ENCODE results near the gene ADA.
"Not testable (repeated sequence)": the region's sequence is repeated elsewhere in the genome, so short reads cannot be mapped to it uniquely, and the experiment has no call there.

ADA gene

DNA sequence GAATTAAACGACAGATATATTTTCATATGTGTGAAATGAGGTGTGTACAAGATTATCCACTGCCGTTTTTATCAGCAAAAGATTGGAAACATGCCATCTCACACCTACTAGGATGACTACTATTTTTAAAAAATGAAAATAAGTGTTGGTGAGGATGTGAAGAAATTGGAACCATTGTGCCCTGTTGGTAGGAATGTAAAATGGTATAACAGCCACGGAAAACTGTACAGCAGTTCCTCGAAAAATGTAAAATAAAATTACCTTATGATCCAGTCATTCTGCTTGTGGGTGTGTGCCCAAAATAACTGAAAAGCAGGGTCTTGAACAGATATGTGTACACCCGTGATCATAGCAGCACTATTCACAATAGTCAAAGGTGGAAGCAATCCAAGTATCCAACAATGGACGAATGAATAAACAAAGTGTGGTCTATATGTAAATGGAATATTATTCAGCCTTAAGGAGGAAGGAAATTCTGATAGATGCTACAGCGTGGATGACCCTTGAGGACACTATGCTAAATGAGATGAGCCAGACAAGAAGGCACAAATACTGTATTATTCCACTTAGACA is 36.6 kb upstream of the ADA start:
- no peak overlapping the region for H3K27ac Mint-ChIP-seq
- DNase-seq = no peak
- CTCF ChIA-PET = no interaction called here
- H3K9me3 Mint-ChIP-seq = peaks cover 3% of the 10 kb centered on the region
- H3K27me3 Mint-ChIP-seq = peaks cover 9% of the 10 kb centered on the region
- H3K4me1 Mint-ChIP-seq = peaks cover 16% of the 10 kb centered on the region
- no peaks in the 10 kb centered on the region for H3K36me3 Mint-ChIP-seq
- H3K4me3 Mint-ChIP-seq = no peak overlapping the region

DNA sequence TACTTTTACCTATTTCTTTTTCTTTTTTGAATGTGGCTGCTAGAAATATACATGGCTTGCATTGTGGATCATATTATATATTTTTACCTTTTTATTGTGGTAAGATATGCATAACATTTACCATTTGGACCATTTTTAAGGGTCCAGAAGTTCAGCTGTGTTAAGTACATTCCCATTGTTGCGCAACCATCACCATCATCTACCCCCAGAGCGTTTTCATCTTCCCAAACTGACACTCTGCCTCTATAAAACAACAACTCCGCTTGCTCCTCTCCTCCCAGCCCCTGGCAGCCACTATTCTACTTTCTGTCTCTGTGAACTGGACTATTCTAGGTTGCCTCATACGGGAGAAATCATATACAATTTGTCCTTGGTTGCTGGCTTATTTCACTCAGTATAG is 35.4 kb upstream of the ADA start:
- Mint-ChIP-seq H3K4me3 (no peak overlapping the region), H3K9me3 (no peaks in the 10 kb centered on the region), H3K36me3 (no peaks in the 10 kb centered on the region), H3K4me1 (peaks cover 16% of the 10 kb centered on the region), H3K27me3 (peaks cover 8% of the 10 kb centered on the region), H3K27ac (no peak overlapping the region)
- CTCF ChIA-PET = interaction anchor here (1.7 to 5.4 kb wide), 2 partner anchors 43 to 45 kb away, joined by 10 to 98 read pairs; no protein-coding TSS in a partner anchor
- no peak for DNase-seq

GRCh38 chr20:44684047-44684967 is 32.8 kb upstream of the ADA start:
- no peak overlapping the region for H3K4me3 Mint-ChIP-seq
- CTCF ChIA-PET = interaction anchor here (0.7 to 5.4 kb wide), 28 partner anchors 11 to 301 kb away, joined by 3 to 98 read pairs (median 5); partner anchors contain the start of gene ADA
- H3K27me3 Mint-ChIP-seq = peaks cover 3% of the 10 kb centered on the region
- no peaks in the 10 kb centered on the region for H3K9me3 Mint-ChIP-seq
- DNase-seq = no peak
- H3K27ac Mint-ChIP-seq = no peak overlapping the region
- H3K4me1 Mint-ChIP-seq = peaks cover 11% of the 10 kb centered on the region
- H3K36me3 Mint-ChIP-seq = no peaks in the 10 kb centered on the region

DNA sequence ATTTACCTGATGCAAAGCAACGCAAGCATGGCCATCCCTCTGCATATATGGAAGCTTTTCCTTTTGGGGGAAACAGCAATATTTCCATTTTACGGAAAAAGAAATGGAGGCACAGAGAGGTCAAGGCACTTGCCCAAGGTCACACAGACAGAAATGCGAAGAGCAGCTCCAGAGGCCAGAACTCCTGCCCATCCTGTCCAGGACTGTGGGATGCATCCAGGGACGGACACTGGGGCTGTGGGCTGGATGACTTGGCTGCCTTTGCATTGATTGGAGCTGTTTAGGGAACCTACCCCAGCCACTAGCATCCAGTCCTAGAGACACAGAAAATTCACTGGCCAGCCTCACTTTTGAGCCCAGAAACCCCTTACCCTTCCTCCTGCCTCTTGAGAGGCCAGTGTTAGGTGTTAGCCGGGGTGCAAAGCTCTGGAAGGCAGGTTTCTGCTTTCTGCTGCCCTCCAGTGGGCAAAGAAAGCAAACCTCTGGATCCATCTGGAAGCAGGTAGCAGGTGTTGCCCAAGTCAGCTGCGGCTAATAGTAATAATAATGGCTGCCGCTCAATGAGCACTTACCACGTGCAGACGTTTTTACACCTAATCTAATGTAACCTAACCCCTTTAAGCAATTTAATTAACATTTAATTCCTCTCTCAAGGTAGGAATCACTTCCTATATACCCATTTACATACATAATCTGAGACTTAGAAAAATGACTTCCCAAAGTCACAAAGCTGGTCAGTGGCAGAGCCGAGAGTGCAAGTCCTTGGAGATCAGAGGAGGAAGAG is 32.0 kb upstream of the ADA start:
- DNase-seq = peak; percentile 67
- CTCF ChIA-PET = interaction anchor here (0.6 to 5.4 kb wide), 23 partner anchors 8 to 294 kb away, joined by 3 to 98 read pairs (median 5); partner anchors contain the start of gene ADA
- no peak overlapping the region for H3K4me3 Mint-ChIP-seq
- peaks cover 3% of the 10 kb centered on the region for H3K27me3 Mint-ChIP-seq
- peaks cover 11% of the 10 kb centered on the region for H3K4me1 Mint-ChIP-seq
- H3K27ac Mint-ChIP-seq = no peak overlapping the region
- no peaks in the 10 kb centered on the region for H3K9me3 Mint-ChIP-seq
- H3K36me3 Mint-ChIP-seq = no peaks in the 10 kb centered on the region

GRCh38 chr20:44681796-44682566 is 30.5 kb upstream of the ADA start:
- no peaks in the 10 kb centered on the region for H3K36me3 Mint-ChIP-seq
- H3K4me3 Mint-ChIP-seq = no peak overlapping the region
- H3K9me3 Mint-ChIP-seq = no peaks in the 10 kb centered on the region
- H3K4me1 Mint-ChIP-seq = peaks cover 11% of the 10 kb centered on the region
- no peak for DNase-seq
- H3K27me3 Mint-ChIP-seq = peaks cover 2% of the 10 kb centered on the region
- CTCF ChIA-PET = interaction anchor here (0.9 to 5.4 kb wide), 8 partner anchors 9 to 463 kb away, joined by 3 to 98 read pairs (median 20); partner anchors contain the start of gene ADA
- no peak overlapping the region for H3K27ac Mint-ChIP-seq

- Mint-ChIP-seq H3K4me3 (no peak overlapping the region), H3K27ac (no peak overlapping the region), H3K9me3 (no peaks in the 10 kb centered on the region), H3K27me3 (no peaks in the 10 kb centered on the region), H3K4me1 (peaks cover 5% of the 10 kb centered on the region), H3K36me3 (no peaks in the 10 kb centered on the region)
- CTCF ChIA-PET = no interaction called here
- no peak for DNase-seq
Measured at GRCh38 chr20:44678990-44679611, 27.6 kb upstream of the ADA start.

GRCh38 chr20:44678242-44678641 is 26.7 kb upstream of the ADA start:
- no peaks in the 10 kb centered on the region for H3K4me1 Mint-ChIP-seq
- CTCF ChIA-PET = no interaction called here
- no peak overlapping the region for H3K4me3 Mint-ChIP-seq
- no peaks in the 10 kb centered on the region for H3K36me3 Mint-ChIP-seq
- DNase-seq = no peak
- no peak overlapping the region for H3K27ac Mint-ChIP-seq
- no peaks in the 10 kb centered on the region for H3K9me3 Mint-ChIP-seq
- H3K27me3 Mint-ChIP-seq = no peaks in the 10 kb centered on the region

DNA sequence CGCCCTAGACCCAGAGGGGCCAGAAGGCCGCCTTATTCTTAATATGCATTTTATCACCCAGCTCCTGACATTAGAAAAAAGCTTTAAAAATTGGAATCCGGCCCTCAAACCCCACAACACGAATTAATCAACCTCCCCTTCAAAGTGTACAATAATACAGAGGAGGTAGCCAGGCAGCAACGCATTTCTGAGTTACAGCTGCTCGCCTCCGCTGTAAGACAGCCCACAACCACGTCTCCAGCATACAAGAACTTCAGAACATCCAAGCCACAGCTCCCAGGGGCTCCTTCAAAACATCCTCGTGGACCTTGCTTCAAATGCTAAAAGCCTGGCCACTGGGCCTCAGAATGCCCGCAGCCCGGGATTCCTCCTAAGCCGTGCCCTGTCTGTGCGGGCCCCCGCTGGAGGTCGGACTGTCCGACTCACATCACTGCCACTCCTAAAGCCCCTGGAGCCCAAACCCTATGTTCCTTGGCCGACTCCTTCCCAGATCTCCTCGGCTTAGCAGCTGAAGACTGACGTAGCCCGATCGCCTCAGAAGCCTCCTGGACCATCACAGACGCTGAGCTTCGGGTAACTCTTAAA is 20.9 kb upstream of the ADA start:
- not testable (repeated sequence) for H3K9me3 Mint-ChIP-seq, H3K36me3 Mint-ChIP-seq, DNase-seq, H3K27ac Mint-ChIP-seq, H3K4me1 Mint-ChIP-seq, H3K27me3 Mint-ChIP-seq
- peak overlapping the region; percentile 74 for H3K4me3 Mint-ChIP-seq
- CTCF ChIA-PET = interaction anchor here (1.2 to 3.4 kb wide), 7 partner anchors 10 to 76 kb away, joined by 3 to 17 read pairs (median 4); no protein-coding TSS in a partner anchor

DNA sequence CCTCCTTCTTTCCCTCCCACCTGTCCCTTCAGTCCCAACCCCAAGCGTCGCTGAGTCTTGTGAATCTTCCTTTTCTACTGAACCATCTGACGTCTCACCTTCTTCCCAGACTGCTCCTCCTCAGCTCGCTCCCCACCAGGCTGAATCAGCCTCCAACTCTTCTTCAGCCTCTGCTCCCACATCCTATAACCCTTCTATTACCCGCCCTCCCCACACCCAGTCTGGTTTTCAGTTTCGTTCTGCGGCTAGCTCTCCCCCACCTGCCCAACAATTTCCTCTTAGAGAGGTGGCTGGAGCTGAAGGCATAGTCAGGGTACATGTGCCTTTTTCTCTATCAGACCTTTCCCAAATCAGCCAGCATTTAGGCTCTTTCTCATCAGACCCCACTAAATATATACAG is 20.0 kb upstream of the ADA start:
- H3K9me3 Mint-ChIP-seq, H3K27me3 Mint-ChIP-seq, H3K27ac Mint-ChIP-seq, H3K36me3 Mint-ChIP-seq: not testable (repeated sequence)
- peak; percentile 86 for DNase-seq
- Mint-ChIP-seq H3K4me3 (peak overlapping the region; percentile 74), H3K4me1 (peaks cover 11% of the 10 kb centered on the region)
- CTCF ChIA-PET = interaction anchor here (1.2 to 3.4 kb wide), 6 partner anchors 11 to 77 kb away, joined by 3 to 17 read pairs (median 5); no protein-coding TSS in a partner anchor

- H3K9me3 Mint-ChIP-seq, H3K27ac Mint-ChIP-seq, DNase-seq, H3K36me3 Mint-ChIP-seq, H3K27me3 Mint-ChIP-seq: not testable (repeated sequence)
- CTCF ChIA-PET = interaction anchor here (2.0 kb wide), 1 partner anchor 21 kb away, joined by 6 read pairs; no protein-coding TSS in a partner anchor
- peaks cover 14% of the 10 kb centered on the region for H3K4me1 Mint-ChIP-seq
- H3K4me3 Mint-ChIP-seq = peak overlapping the region; percentile 74
Measured at GRCh38 chr20:44670851-44671250, 19.4 kb upstream of the ADA start.

GRCh38 chr20:44666066-44666465 is 14.6 kb upstream of the ADA start:
- H3K4me1 Mint-ChIP-seq = peaks cover 17% of the 10 kb centered on the region
- no peak for DNase-seq
- no peaks in the 10 kb centered on the region for H3K9me3 Mint-ChIP-seq
- no peak overlapping the region for H3K27ac Mint-ChIP-seq
- CTCF ChIA-PET = interaction anchor here (1.0 to 1.3 kb wide), 2 partner anchors 17 to 20 kb away, joined by 3 to 4 read pairs; no protein-coding TSS in a partner anchor
- H3K27me3 Mint-ChIP-seq = no peaks in the 10 kb centered on the region
- no peak overlapping the region for H3K4me3 Mint-ChIP-seq
- H3K36me3 Mint-ChIP-seq = peaks cover 16% of the 10 kb centered on the region

DNA sequence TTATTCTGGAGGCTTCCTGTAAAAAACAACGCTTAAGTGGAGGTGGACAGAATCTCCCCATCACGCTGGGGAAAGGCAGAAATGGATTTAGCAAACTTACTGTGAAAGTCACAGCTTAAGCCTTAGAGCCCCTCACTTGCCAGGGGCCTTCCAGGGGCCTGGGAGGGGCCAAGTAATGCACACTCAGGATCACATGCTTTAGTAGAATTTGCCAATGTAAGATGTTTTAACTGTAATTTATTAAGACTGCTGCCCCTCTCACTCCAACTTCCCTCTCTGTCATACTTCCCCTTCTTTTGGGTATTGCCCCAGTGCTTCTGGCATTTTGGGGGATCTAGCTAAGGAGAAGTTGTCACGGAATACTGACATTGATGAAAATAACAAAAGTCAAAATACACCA is 12.6 kb upstream of the ADA start:
- H3K27me3 Mint-ChIP-seq = no peaks in the 10 kb centered on the region

GRCh38 chr20:44662261-44662660 is 10.8 kb upstream of the ADA start:
- peaks cover 35% of the 10 kb centered on the region for H3K36me3 Mint-ChIP-seq
- H3K9me3 Mint-ChIP-seq = peaks cover 2% of the 10 kb centered on the region
- H3K27me3 Mint-ChIP-seq = no peaks in the 10 kb centered on the region
- H3K4me3 Mint-ChIP-seq = no peak overlapping the region
- no peak overlapping the region for H3K27ac Mint-ChIP-seq
- peaks cover 14% of the 10 kb centered on the region for H3K4me1 Mint-ChIP-seq
- no peak for DNase-seq
- CTCF ChIA-PET = interaction anchor here (0.9 kb wide), 1 partner anchor 21 kb away, joined by 3 read pairs; no protein-coding TSS in a partner anchor

More for the DNA sequence above, 12.6 kb upstream of the ADA start:
- CTCF ChIA-PET = interaction anchor here (0.7 to 1.7 kb wide), 4 partner anchors 13 to 27 kb away, joined by 3 to 6 read pairs (median 5); no protein-coding TSS in a partner anchor
- H3K9me3 Mint-ChIP-seq = no peaks in the 10 kb centered on the region
- H3K27ac Mint-ChIP-seq = no peak overlapping the region
- H3K36me3 Mint-ChIP-seq = peaks cover 22% of the 10 kb centered on the region
- DNase-seq = no peak
- peaks cover 19% of the 10 kb centered on the region for H3K4me1 Mint-ChIP-seq
- H3K4me3 Mint-ChIP-seq = no peak overlapping the region

Data from activated naive CD4-positive, alpha-beta T cell treated with anti-CD3 and anti-CD28 coated beads, Interleukin-2, amount 10 ng/mL, durations not matched to agents 7 days and 5 days (primary cell).